Measurements from ENCODE around the gene MAEA. TPM values are rescaled to one million over a fixed set of nuclear protein-coding genes. Genes with fewer than 3 reads are reported as not detected.

The MAEA gene
- total RNA-seq, 5 donors from 2014 or later (not counting 1 experiment from before 2014, with no cell fraction given): 62.3 to 114 (median 87.2) TPM

DNA sequence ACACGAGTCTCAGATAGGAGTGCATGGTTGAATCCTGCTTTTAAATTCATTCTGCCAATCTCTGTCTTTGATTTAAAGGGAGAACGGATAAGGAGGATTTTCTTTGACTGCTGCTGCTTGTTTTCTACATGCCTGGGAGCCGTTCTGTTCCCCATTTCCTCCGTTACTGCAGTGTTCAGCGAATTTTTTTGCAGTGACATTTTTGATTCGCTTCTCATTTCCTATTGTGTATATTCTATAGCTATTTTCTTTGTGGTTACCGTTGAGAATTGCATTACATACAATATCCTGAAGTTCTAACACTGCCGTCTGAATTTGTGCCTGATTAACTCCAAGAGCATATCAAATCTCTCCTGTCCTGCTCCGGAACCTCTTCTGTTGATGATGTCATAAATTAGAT is 14.8 kb upstream of the MAEA start:
- no peak overlapping the region for H3K27ac ChIP-seq (ENCODE audit: low read length)
- CTCF ChIA-PET: no interaction called here
- no peak for DNase-seq
- no peak overlapping the region for H3K4me3 ChIP-seq (ENCODE audit: control insufficient read depth in 1 of 2, extremely low read depth in 1 of 2, low read length in 1 of 2)
- H3K36me3 ChIP-seq (ENCODE audit: control insufficient read depth in 2 of 2, extremely low read depth in 1 of 2, insufficient read depth in 1 of 2, low read length in 1 of 2): no peaks in the 10 kb centered on the region
- H3K9me3 Mint-ChIP-seq: no peaks in the 10 kb centered on the region
- H3K9me3 ChIP-seq: no peaks in the 10 kb centered on the region
- H3K4me1 ChIP-seq (ENCODE audit: control insufficient read depth in 1 of 2, extremely low read depth in 1 of 2, insufficient read depth in 2 of 2, low read length in 2 of 2): no peaks in the 10 kb centered on the region
- no peaks in the 10 kb centered on the region for H3K27me3 Mint-ChIP-seq
- no peak overlapping the region for H3K4me3 Mint-ChIP-seq
- no peaks in the 10 kb centered on the region for H3K36me3 Mint-ChIP-seq
- no peaks in the 10 kb centered on the region for H3K27me3 ChIP-seq (replicated peaks in 1 of 2; ENCODE audit: control insufficient read depth in 2 of 2, extremely low read depth in 1 of 2, insufficient read depth in 2 of 2, low read length in 1 of 2)
- POLR2A ChIA-PET: no interaction called here
- H3K27ac Mint-ChIP-seq: no peak overlapping the region
- ATAC-seq (replicated peaks in 1 of 4): no peak
- H3K4me1 Mint-ChIP-seq: no peaks in the 10 kb centered on the region
- 83% methylated on average over 1 of the region's 9 CpGs for WGBS (ENCODE audit: insufficient coverage)

DNA sequence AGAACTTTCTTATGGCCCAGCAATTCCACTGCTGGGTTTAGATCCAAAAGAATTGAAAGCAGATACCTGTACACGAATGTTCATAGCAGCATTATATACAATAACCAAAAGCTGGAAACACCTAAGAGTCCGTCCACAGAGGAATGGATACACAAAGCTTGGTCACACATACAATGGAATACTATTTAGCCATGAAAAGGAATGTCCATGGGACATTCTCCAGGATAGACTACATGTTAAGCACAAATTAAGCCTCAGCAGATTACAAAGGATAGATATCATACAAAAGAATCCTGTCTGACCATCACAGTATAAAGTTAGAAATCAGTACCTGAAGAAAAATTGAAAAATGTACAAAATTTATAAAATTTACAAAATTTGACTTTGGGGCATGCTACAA is 12.7 kb upstream of the MAEA start:
- CTCF ChIA-PET: interaction anchor here (0.6 to 1.4 kb wide), 2 partner anchors 93 to 110 kb away, joined by 3 read pairs; no protein-coding TSS in a partner anchor
- Histone ChIP-seq H3K4me1 (ENCODE audit: control insufficient read depth in 1 of 2, extremely low read depth in 1 of 2, insufficient read depth in 2 of 2, low read length in 2 of 2) (no peaks in the 10 kb centered on the region), H3K36me3 (ENCODE audit: control insufficient read depth in 2 of 2, extremely low read depth in 1 of 2, insufficient read depth in 1 of 2, low read length in 1 of 2) (no peaks in the 10 kb centered on the region), H3K9me3 (no peaks in the 10 kb centered on the region), H3K4me3 (ENCODE audit: control insufficient read depth in 1 of 2, extremely low read depth in 1 of 2, low read length in 1 of 2) (no peak overlapping the region), H3K27ac (ENCODE audit: low read length) (no peak overlapping the region), H3K27me3 (replicated peaks in 1 of 2; ENCODE audit: control insufficient read depth in 2 of 2, extremely low read depth in 1 of 2, insufficient read depth in 2 of 2, low read length in 1 of 2) (peaks cover 0 to 3% of the 10 kb centered on the region in 2 experiments)
- no CpG with 5 or more reads among the region's 2 CpGs for WGBS (ENCODE audit: insufficient coverage)
- POLR2A ChIA-PET: no interaction called here
- no peaks in the 10 kb centered on the region for H3K4me1 Mint-ChIP-seq
- no peak overlapping the region for H3K4me3 Mint-ChIP-seq
- no peaks in the 10 kb centered on the region for H3K9me3 Mint-ChIP-seq
- no peaks in the 10 kb centered on the region for H3K36me3 Mint-ChIP-seq
- H3K27ac Mint-ChIP-seq: no peak overlapping the region
- no peaks in the 10 kb centered on the region for H3K27me3 Mint-ChIP-seq
- ATAC-seq (replicated peaks in 1 of 4): no peak
- DNase-seq: no peak

DNA sequence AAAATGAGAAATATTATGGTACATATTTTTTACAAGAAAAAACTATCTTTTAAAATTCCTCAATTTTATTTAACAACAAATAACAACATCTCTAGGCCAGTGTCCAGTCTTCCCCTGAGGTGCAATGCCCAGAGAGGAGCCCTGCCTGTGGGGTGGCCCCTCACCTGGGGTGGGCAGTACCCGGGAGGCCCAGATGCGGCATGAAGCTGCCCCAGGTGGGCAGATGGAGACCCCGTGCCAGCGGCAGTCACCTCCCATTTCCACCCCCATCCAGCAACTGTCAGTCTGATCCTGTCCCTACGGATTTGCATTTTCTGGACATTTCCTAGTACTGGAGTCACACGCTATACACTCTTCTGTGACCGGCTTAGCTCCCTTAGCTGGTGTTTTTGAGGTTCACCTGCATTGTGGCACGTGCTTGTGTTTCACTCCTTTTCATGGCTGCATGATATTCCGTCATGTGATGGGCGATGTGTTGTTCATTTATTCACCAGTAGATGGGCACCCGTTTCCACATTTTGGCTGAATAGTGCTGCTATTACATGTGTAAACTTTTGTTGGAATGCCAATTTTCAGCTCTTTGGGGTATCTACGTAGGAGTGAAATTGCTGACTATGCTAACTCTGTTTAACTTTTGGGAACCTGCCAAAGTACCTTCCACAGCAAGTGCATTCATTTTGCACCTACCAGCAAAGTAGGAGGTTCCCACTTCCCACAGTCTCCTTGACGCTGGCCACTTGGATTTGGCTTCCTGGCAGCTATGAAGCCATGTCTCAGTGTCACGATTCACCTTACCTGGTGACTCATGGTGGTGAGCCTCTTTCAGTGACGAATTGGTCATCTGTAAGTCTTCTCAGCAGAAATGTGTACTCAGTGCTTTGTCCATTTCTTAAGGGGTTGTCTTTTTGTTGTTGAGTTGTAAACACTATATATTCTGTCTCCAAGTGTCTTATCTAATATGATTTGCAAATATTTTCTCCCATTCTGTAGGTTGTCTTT is 11.7 kb upstream of the MAEA start:
- ChIA-PET CTCF (interaction anchor here (0.6 to 1.4 kb wide), 3 partner anchors 94 to 912 kb away, joined by 3 to 6 read pairs (median 3); no protein-coding TSS in a partner anchor), POLR2A (no interaction called here)
- Mint-ChIP-seq H3K36me3 (no peaks in the 10 kb centered on the region), H3K27ac (no peak overlapping the region), H3K9me3 (no peaks in the 10 kb centered on the region), H3K4me3 (no peak overlapping the region), H3K27me3 (no peaks in the 10 kb centered on the region), H3K4me1 (no peaks in the 10 kb centered on the region)
- H3K27ac ChIP-seq (ENCODE audit: low read length): no peak overlapping the region
- 94% methylated on average over 11 of the region's 15 CpGs for WGBS (ENCODE audit: insufficient coverage)
- peaks cover 0 to 3% of the 10 kb centered on the region in 2 experiments for H3K27me3 ChIP-seq (replicated peaks in 1 of 2; ENCODE audit: control insufficient read depth in 2 of 2, extremely low read depth in 1 of 2, insufficient read depth in 2 of 2, low read length in 1 of 2)
- H3K9me3 ChIP-seq: no peaks in the 10 kb centered on the region
- H3K36me3 ChIP-seq (ENCODE audit: control insufficient read depth in 2 of 2, extremely low read depth in 1 of 2, insufficient read depth in 1 of 2, low read length in 1 of 2): no peaks in the 10 kb centered on the region
- DNase-seq (peak in 1 of 35 experiments; percentile 37), ATAC-seq (replicated peaks in 1 of 4) (no peak)
- no peak overlapping the region for H3K4me3 ChIP-seq (ENCODE audit: control insufficient read depth in 1 of 2, extremely low read depth in 1 of 2, low read length in 1 of 2)
- no peaks in the 10 kb centered on the region for H3K4me1 ChIP-seq (ENCODE audit: control insufficient read depth in 1 of 2, extremely low read depth in 1 of 2, insufficient read depth in 2 of 2, low read length in 2 of 2)

DNA sequence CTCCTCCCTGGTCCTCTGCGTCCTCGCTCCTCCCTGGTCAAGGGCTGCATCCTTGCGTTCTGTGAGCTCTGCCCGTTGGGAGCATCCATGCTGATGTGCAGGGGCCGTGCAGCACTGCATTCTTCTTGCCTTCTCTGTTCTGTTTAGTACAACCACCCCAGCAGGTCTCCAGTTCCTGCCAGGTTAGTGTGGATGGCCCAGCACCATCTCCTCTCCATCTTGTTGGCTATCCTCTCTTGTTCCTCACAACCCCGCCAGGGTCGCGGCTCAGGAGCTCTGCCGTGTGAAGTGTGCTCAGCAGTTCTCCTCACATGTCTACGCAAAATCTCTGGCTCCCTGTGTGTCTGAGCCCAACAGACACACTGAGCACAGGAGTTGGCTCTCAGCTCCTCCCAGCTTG is 10.4 kb upstream of the MAEA start:
- no peak overlapping the region for H3K27ac Mint-ChIP-seq
- H3K4me3 Mint-ChIP-seq: no peak overlapping the region
- no peaks in the 10 kb centered on the region for H3K4me1 ChIP-seq (ENCODE audit: control insufficient read depth in 1 of 2, extremely low read depth in 1 of 2, insufficient read depth in 2 of 2, low read length in 2 of 2)
- H3K9me3 Mint-ChIP-seq: no peaks in the 10 kb centered on the region
- ChIA-PET CTCF (no interaction called here), POLR2A (no interaction called here)
- H3K4me3 ChIP-seq (ENCODE audit: control insufficient read depth in 1 of 2, extremely low read depth in 1 of 2, low read length in 1 of 2): no peak overlapping the region
- no peaks in the 10 kb centered on the region for H3K9me3 ChIP-seq
- ATAC-seq (replicated peaks in 1 of 4): no peak
- DNase-seq: no peak
- H3K36me3 Mint-ChIP-seq: no peaks in the 10 kb centered on the region
- no peaks in the 10 kb centered on the region for H3K27me3 Mint-ChIP-seq
- H3K4me1 Mint-ChIP-seq: no peaks in the 10 kb centered on the region
- H3K27me3 ChIP-seq (replicated peaks in 1 of 2; ENCODE audit: control insufficient read depth in 2 of 2, extremely low read depth in 1 of 2, insufficient read depth in 2 of 2, low read length in 1 of 2): peaks cover 0 to 3% of the 10 kb centered on the region in 2 experiments
- WGBS (ENCODE audit: insufficient coverage): 96% methylated on average over 8 of the region's 10 CpGs
- no peaks in the 10 kb centered on the region for H3K36me3 ChIP-seq (ENCODE audit: control insufficient read depth in 2 of 2, extremely low read depth in 1 of 2, insufficient read depth in 1 of 2, low read length in 1 of 2)
- no peak overlapping the region for H3K27ac ChIP-seq (ENCODE audit: low read length)

DNA sequence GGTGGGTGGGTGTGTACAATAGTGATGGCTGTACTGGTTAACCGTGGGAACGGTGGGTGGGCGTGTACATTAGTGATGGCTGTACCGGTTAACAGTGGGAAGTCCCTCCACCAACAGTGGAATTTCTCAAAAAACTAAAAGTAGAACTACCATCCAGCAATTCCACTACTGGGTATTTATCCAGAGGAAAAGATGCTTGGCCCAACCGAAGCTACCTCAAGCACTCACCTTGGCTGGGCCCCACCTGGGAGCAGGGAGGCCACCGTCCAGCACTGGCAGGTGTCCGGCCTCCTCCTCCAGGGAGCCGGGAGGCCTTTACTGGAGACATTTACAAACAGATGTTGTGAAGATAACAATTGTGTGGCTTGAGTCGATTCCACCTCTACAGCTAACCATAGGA is 6.0 kb upstream of the MAEA start:
- CTCF ChIA-PET: no interaction called here
- H3K4me1 Mint-ChIP-seq: peaks cover under 1 to 5% (median 4%) of the 10 kb centered on the region in 3 donors
- H3K9me3 Mint-ChIP-seq: peaks cover 0 to 4% (median 4%) of the 10 kb centered on the region in 3 donors
- no peaks in the 10 kb centered on the region for H3K27me3 Mint-ChIP-seq
- Histone ChIP-seq H3K9me3 (no peaks in the 10 kb centered on the region), H3K36me3 (ENCODE audit: control insufficient read depth in 2 of 2, extremely low read depth in 1 of 2, insufficient read depth in 1 of 2, low read length in 1 of 2) (no peaks in the 10 kb centered on the region), H3K4me3 (ENCODE audit: control insufficient read depth in 1 of 2, extremely low read depth in 1 of 2, low read length in 1 of 2) (no peak overlapping the region), H3K4me1 (ENCODE audit: control insufficient read depth in 1 of 2, extremely low read depth in 1 of 2, insufficient read depth in 2 of 2, low read length in 2 of 2) (peaks cover 0 to 1% of the 10 kb centered on the region in 2 experiments), H3K27me3 (replicated peaks in 1 of 2; ENCODE audit: control insufficient read depth in 2 of 2, extremely low read depth in 1 of 2, insufficient read depth in 2 of 2, low read length in 1 of 2) (peaks cover 0 to 3% of the 10 kb centered on the region in 2 experiments), H3K27ac (ENCODE audit: low read length) (no peak overlapping the region)
- no peaks in the 10 kb centered on the region for H3K36me3 Mint-ChIP-seq
- no peak overlapping the region for H3K4me3 Mint-ChIP-seq
- no peak overlapping the region for H3K27ac Mint-ChIP-seq
- DNase-seq (no peak), ATAC-seq (replicated peaks in 1 of 4) (no peak)
- POLR2A ChIA-PET: no interaction called here
- 66% methylated on average over 2 of the region's 9 CpGs for WGBS (ENCODE audit: insufficient coverage)

DNA sequence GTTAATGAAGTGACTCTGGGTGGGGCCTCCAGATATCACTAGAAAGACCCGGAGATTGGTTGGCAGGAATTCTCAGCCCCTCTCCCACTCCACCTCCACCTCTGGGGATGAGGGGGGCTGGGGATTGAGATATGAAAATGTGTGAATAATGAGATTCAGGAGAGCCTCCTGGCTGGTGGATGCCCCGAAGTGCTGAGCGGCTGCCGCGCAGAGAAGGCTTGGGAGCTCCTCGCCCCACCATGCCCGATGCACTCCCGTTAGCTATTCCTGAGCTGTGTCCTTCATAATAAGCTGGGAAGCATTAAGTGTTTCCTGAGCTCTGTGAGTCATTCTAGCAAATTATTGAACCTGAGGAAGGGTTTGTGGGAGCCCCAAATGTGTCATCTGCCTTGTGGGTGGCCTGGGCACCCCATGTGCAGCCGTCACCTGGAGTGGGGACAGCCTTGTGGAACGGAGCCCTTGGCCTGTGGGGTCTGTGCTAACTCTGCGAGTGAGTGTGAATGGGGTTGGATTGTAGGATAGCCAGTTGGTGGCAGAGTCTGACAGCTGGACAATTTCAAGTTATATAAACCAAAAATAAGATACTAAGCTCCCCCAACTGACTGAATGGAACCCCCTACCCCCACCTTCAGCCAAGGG is 4.4 kb upstream of the MAEA start:
- peaks cover 0 to 4% (median 4%) of the 10 kb centered on the region in 3 donors for H3K9me3 Mint-ChIP-seq
- peaks cover 3 to 8% of the 10 kb centered on the region in 2 experiments for H3K4me1 ChIP-seq (ENCODE audit: control insufficient read depth in 1 of 2, extremely low read depth in 1 of 2, insufficient read depth in 2 of 2, low read length in 2 of 2)
- ATAC-seq (replicated peaks in 1 of 4): no peak
- WGBS (ENCODE audit: insufficient coverage): 75% methylated on average over 7 of the region's 11 CpGs
- H3K27me3 ChIP-seq (replicated peaks in 1 of 2; ENCODE audit: control insufficient read depth in 2 of 2, extremely low read depth in 1 of 2, insufficient read depth in 2 of 2, low read length in 1 of 2): peaks cover 0 to 2% of the 10 kb centered on the region in 2 experiments
- no peaks in the 10 kb centered on the region for H3K9me3 ChIP-seq
- DNase-seq: no peak
- ChIA-PET CTCF (interaction anchor here in 1 of 2 donors (1.0 kb wide), 1 partner anchor 17 kb away, joined by 4 read pairs; no protein-coding TSS in a partner anchor), POLR2A (no interaction called here)
- H3K4me3 Mint-ChIP-seq: no peak overlapping the region
- H3K27ac ChIP-seq (ENCODE audit: low read length): no peak overlapping the region
- no peaks in the 10 kb centered on the region for H3K36me3 ChIP-seq (ENCODE audit: control insufficient read depth in 2 of 2, extremely low read depth in 1 of 2, insufficient read depth in 1 of 2, low read length in 1 of 2)
- no peaks in the 10 kb centered on the region for H3K27me3 Mint-ChIP-seq
- H3K4me1 Mint-ChIP-seq: peaks cover 5 to 8% (median 8%) of the 10 kb centered on the region in 3 donors
- H3K36me3 Mint-ChIP-seq: no peaks in the 10 kb centered on the region
- H3K4me3 ChIP-seq (ENCODE audit: control insufficient read depth in 1 of 2, extremely low read depth in 1 of 2, low read length in 1 of 2): no peak overlapping the region
- H3K27ac Mint-ChIP-seq: no peak overlapping the region

All from T-cell (primary cell).